HG02970 (cell line): ENCODE data around the gene ZMYND15.

Experiments used
- ATAC-seq: cut with Tn5 transposase; IDR thresholded peaks from one replicate; pipeline ENCODE4 v1.9.1; 2021; ENCODE audit warnings: mild to moderate bottlenecking, moderate library complexity, moderate number of reproducible peaks; ENCODE audit not compliant: unreplicated experiment, low FRiP score

Gene ZMYND15

DNA sequence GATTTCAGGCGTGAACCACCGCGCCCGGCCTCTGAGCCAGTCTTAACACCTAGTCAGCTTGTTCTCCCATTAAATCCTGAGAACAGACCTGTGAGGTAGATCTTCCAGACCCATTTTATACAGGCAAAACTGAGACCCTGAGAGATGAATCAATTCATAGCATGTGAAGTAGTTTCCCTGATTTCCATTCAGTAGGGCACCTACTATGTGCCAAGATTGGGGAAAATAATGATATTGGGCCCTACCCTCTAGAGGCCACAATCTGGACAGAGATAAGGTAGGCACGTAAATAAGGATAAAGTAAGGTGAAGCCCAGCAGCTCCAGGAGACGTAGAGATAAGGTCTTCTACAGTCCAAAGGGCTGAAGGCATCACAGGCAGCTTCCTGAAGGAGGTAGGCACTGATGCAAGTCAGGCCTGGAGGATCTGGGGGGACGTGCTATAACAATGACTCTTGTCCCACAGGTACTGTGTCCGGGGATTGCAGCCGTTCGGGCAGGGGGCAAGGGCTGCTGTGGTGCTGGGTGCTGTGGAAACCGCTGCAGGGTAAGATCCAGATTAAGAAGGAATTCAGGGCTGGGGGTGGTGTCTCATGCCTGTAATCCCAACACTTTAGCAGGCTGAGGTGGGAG lies 40.8 kb downstream of the ZMYND15 start:
- ATAC-seq = no peak

GRCh38 chr17:4782652-4783051 lies 43.0 kb downstream of the ZMYND15 start:
- ATAC-seq = no peak

GRCh38 chr17:4785311-4786105 lies 45.9 kb downstream of the ZMYND15 start:
- no peak for ATAC-seq

DNA sequence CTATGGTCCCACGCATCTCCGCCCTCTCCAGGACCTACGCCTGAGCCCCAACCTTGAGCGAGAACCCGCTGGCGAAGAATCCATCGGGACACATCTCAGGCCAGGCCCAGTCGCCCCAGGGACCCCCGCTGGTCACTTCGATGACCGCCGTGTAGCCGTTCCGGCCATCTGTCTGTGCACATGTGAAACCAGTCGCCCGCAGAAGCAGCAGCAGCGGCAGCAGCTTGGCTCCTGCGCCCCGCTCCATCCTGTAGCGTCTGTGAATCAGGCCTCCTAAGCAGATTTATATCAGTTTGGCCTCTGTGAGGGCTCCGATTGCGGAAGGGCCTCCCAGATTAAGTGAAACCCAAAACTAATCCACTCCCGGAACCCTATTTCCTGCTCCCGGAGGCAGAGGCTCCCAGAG lies 46.5 kb downstream of the ZMYND15 start, which contains the start of gene VMO1:
Gene VMO1 (minus strand): TSS at position 259 of the 406 bp plus-strand sequence. CDS start 12 bp downstream, at position 247.
- no peak for ATAC-seq

- ATAC-seq = no peak
These were observed 46.9 kb downstream of the ZMYND15 start for GRCh38 chr17:4786516-4786915.

- no peak for ATAC-seq
These were observed 48.6 kb downstream of the ZMYND15 start for GRCh38 chr17:4788159-4788806.

DNA sequence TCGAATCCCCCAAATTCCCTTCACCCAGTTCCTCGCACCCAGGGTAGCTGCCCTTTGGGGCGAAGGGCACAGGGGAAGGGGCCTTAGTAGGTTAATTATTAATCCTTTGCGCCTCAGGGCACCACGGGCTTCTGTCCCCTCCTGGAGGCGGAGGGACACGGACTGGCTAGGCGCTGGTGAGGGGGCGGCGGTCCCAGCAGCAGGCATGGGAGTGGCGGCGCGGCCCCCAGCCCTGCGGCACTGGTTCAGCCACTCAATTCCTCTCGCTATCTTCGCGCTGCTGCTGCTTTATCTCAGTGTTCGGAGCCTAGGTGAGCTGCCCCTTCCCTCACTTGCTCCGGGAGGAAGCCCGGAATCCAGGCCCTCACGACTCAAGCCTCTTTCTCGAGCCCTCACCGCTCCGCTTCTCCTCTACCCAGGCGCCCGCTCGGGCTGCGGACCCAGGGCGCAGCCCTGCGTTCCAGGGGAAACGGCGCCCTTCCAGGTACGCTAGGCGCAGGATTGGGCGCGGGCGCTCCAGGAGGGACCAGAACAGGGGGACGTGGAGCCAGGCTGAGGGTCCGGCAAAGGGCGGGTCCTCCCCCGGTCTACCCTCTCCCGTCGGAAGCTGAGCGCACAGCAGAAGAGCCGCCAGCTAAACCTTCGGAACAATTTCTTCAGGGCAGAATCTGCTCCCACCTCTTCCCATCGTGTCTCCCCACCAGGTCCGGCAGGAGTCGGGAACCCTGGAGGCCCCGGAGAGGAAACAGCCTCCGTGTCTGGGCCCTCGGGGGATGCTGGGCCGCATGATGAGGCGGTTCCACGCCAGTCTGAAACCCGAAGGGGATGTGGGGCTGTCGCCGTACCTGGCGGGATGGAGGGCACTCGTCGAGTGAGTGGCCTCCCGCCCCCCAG lies 49.4 kb downstream of the ZMYND15 start, which contains the start of gene GLTPD2:
Gene GLTPD2 (plus strand): TSS at position 158 of the 894 bp plus-strand sequence. CDS start 48 bp downstream, at position 206.
- ATAC-seq = no peak

- no peak for ATAC-seq
These were observed 50.0 kb downstream of the ZMYND15 start for GRCh38 chr17:4789701-4789950.

DNA sequence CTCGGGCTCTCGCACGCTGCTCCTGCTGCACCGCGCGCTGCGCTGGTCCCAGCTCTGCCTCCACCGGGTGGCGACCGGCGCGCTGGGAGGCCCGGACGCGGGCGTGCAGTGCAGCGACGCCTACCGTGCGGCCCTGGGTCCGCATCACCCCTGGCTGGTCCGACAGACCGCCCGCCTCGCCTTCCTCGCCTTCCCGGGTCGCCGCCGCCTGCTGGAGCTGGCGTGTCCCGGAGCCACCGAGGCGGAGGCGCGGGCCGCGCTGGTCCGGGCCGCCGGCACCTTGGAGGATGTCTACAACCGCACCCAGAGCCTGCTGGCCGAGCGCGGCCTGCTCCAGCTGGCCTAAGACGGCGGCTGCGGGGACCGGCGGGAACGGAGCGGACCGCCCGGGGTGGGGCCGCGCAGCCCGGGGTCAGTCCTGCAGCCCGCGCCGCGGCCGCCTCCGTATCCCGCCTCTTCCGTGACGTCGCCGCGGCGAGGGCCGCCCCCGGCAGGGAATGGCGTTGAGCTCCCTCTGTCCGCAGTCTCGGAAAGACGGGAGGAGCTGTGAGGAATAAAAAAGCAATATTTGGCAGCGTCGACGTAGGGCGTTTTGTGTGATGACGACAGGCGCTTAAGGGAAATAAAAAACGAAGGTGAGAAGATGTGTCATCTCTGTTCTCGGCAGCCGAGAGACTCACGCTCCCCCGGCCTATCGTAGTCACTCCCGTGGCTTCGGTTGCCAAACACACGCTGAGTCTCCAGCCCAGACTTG lies 50.5 kb downstream of the ZMYND15 start:
- ATAC-seq = peak; percentile 92

GRCh38 chr17:4790705-4791088 lies 51.1 kb downstream of the ZMYND15 start:
- ATAC-seq = no peak

GRCh38 chr17:4795168-4795567 lies 55.5 kb downstream of the ZMYND15 start:
- no peak for ATAC-seq
